Neural cell (in vitro differentiated cells): ENCODE results near the gene F2R. TPM values are rescaled to one million over a fixed set of nuclear protein-coding genes. Genes with fewer than 3 reads are reported as not detected.

Experiments
- H2AFZ ChIP-seq: fragments of 200-600, 300-800 bp; sonication (generic), shearing (Covaris generic); 2 replicates; pipeline ENCODE4 v1.6.0; 2014; ENCODE audit warnings: low read depth, mild to moderate bottlenecking, antibody characterized with exemption, low read length, moderate library complexity
- H3F3A ChIP-seq: fragments of 200-600 bp; shearing (Covaris generic); 2 replicates; pipeline ENCODE4 v1.6.1; 2016; ENCODE audit warnings: mild to moderate bottlenecking, moderate library complexity, mixed read lengths, antibody characterized with exemption, low read length; ENCODE audit not compliant: insufficient read depth, poor library complexity, severe bottlenecking
- H3K27ac ChIP-seq: fragments of 200-600, 300-800 bp; sonication (generic), shearing (Covaris generic); 2 replicates; pipeline ENCODE4 v1.5.1; 2014; ENCODE audit warnings: mild to moderate bottlenecking, low read length, moderate library complexity
- H3K27me3 ChIP-seq: fragments of 300-800, 200-600 bp; sonication (generic), shearing (Covaris generic); 2 replicates; pipeline ENCODE4 v1.6.0; 2014; ENCODE audit warnings: mild to moderate bottlenecking, low read depth, low read length, moderate library complexity; ENCODE audit not compliant: insufficient read depth
- H3K36me3 ChIP-seq: fragments of 300-800, 200-600 bp; sonication (generic), shearing (Covaris generic); 2 replicates; pipeline ENCODE4 v1.5.1; 2014; ENCODE audit warnings: mild to moderate bottlenecking, antibody characterized with exemption, low read length, moderate library complexity; ENCODE audit not compliant: insufficient read depth
- H3K4me2 ChIP-seq: fragments of 300-800, 200-600 bp; sonication (generic), shearing (Covaris generic); 2 replicates; pipeline ENCODE4 v1.6.0; 2014; ENCODE audit warnings: mild to moderate bottlenecking, low read length
- H3K4me3 ChIP-seq: fragments of 300-800, 200-600 bp; sonication (generic), shearing (Covaris generic); 2 replicates; pipeline ENCODE4 v1.5.1; 2014; ENCODE audit warnings: mild to moderate bottlenecking, low read length, moderate library complexity
- H3K79me2 ChIP-seq: fragments of 200-600 bp; shearing (Covaris generic); replicated peaks from 2 replicates; pipeline ENCODE4 v1.6.0; 2014; ENCODE audit warnings: mild to moderate bottlenecking, low read length, moderate library complexity; ENCODE audit not compliant: insufficient read depth
- H3K9ac ChIP-seq: fragments of 300-800, 200-600 bp; sonication (generic), shearing (Covaris generic); 2 replicates; pipeline ENCODE4 v1.6.1; 2016; ENCODE audit warnings: mild to moderate bottlenecking, low read length, mixed read lengths
- H3K9me2 ChIP-seq: fragments of 200-600 bp; shearing (Covaris generic); 2 replicates; pipeline ENCODE4 v1.6.1; 2016; ENCODE audit warnings: mild to moderate bottlenecking, low read length, mixed read lengths; ENCODE audit not compliant: insufficient read depth
- H3K9me3 ChIP-seq: fragments of 200-600, 300-800 bp; sonication (generic), shearing (Covaris generic); 2 replicates; pipeline ENCODE4 v1.6.1; 2016; ENCODE audit warnings: mild to moderate bottlenecking, mixed run types, low read length, moderate library complexity, mixed read lengths
- H4K20me1 ChIP-seq: fragments of 200-600 bp; shearing (Covaris generic); 2 replicates; pipeline ENCODE4 v1.6.1; 2016; ENCODE audit warnings: mild to moderate bottlenecking, mixed run types; ENCODE audit not compliant: insufficient read depth
- CTCF ChIP-seq: fragments of 450-650 bp; IDR thresholded peaks from 2 replicates; pipeline ENCODE4 v1.5.1; 2014; ENCODE audit warnings: antibody characterized with exemption, mild to moderate bottlenecking, moderate library complexity; ENCODE audit not compliant: poor library complexity, severe bottlenecking
- EP300 ChIP-seq: fragments of 450-650 bp; conservative IDR thresholded peaks from 2 replicates; pipeline ENCODE4 v1.6.1; 2014; ENCODE audit warnings: antibody characterized with exemption, mild to moderate bottlenecking, moderate library complexity; ENCODE audit not compliant: poor library complexity, severe bottlenecking
- EZH2 ChIP-seq: fragments of 200-600, 300-800 bp; shearing (Covaris generic), sonication (generic); IDR thresholded peaks from 2 replicates; pipeline ENCODE4 v1.6.1; 2014; ENCODE audit warnings: antibody characterized with exemption, low read length, borderline replicate concordance, mild to moderate bottlenecking; ENCODE audit not compliant: insufficient read depth, poor library complexity, severe bottlenecking
- MXI1 ChIP-seq: fragments of 450-650 bp; conservative IDR thresholded peaks from 2 replicates; pipeline ENCODE4 v1.6.1; 2014; ENCODE audit warnings: antibody characterized with exemption, mild to moderate bottlenecking; ENCODE audit not compliant: poor library complexity, severe bottlenecking
- POLR2AphosphoS5 ChIP-seq: IDR thresholded peaks from 2 replicates; pipeline ENCODE4 v1.6.1; 2012
- RAD21 ChIP-seq: fragments of 450-650 bp; conservative IDR thresholded peaks from 2 replicates; pipeline ENCODE4 v1.6.1; 2014; ENCODE audit warnings: antibody characterized with exemption, mild to moderate bottlenecking, moderate library complexity
- SMC3 ChIP-seq: fragments of 450-650 bp; conservative IDR thresholded peaks from 2 replicates; pipeline ENCODE4 v1.6.1; 2014; ENCODE audit warnings: antibody characterized with exemption, mild to moderate bottlenecking, moderate library complexity; ENCODE audit not compliant: poor library complexity
- TAF1 ChIP-seq: IDR thresholded peaks from 2 replicates; pipeline ENCODE4 v1.6.1; 2012; ENCODE audit warnings: low read depth
- polyA plus RNA-seq: library from polyadenylated mRNA; depleted of rRNA; stranded (reverse); fragments of >200 nt; gene quantifications from 2 replicates; pipeline ENCODE4 v1.2.3, GENCODE V29; 2014
- TF ChIP-seq, protein P1 (sequence below): IDR thresholded peaks from 2 replicates; pipeline ENCODE4 v1.6.1; 2012; ENCODE audit warnings: borderline replicate concordance

F2R gene
- polyA plus RNA-seq, 1 donor from 2014 or later = 35.9 TPM

DNA sequence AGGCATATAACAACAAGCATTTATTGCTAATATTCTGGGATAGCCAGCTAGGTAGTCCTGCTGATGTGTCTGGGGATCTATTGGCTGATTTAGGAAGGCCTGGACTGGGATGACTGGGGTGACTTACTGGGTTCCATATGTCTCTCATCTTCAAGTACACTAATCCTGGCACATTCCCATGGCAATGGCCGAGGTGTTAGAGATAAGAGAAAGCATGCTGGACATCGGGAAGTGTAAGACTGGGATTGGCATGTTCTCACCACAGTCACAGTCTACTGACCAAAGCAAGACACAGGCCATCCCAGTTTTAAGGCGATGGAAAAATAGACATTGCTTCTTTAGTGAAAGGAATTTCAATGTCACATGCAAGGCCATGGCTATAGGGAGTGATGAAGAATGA is 29.7 kb downstream of the F2R start:
- H3K9me3 ChIP-seq = no peaks in the 10 kb centered on the region
- no peaks in the 10 kb centered on the region for H3K79me2 ChIP-seq

GRCh38 chr5:76746677-76747076 is 30.8 kb downstream of the F2R start:
- no peak overlapping the region for H3K9ac ChIP-seq
- TF ChIP-seq EP300 = no peak
- no peak for TF ChIP-seq POLR2AphosphoS5
- no peak for TF ChIP-seq MXI1
- TF ChIP-seq SMC3 = no peak
- no peak for TF ChIP-seq EZH2
- TF ChIP-seq, protein P1, sequence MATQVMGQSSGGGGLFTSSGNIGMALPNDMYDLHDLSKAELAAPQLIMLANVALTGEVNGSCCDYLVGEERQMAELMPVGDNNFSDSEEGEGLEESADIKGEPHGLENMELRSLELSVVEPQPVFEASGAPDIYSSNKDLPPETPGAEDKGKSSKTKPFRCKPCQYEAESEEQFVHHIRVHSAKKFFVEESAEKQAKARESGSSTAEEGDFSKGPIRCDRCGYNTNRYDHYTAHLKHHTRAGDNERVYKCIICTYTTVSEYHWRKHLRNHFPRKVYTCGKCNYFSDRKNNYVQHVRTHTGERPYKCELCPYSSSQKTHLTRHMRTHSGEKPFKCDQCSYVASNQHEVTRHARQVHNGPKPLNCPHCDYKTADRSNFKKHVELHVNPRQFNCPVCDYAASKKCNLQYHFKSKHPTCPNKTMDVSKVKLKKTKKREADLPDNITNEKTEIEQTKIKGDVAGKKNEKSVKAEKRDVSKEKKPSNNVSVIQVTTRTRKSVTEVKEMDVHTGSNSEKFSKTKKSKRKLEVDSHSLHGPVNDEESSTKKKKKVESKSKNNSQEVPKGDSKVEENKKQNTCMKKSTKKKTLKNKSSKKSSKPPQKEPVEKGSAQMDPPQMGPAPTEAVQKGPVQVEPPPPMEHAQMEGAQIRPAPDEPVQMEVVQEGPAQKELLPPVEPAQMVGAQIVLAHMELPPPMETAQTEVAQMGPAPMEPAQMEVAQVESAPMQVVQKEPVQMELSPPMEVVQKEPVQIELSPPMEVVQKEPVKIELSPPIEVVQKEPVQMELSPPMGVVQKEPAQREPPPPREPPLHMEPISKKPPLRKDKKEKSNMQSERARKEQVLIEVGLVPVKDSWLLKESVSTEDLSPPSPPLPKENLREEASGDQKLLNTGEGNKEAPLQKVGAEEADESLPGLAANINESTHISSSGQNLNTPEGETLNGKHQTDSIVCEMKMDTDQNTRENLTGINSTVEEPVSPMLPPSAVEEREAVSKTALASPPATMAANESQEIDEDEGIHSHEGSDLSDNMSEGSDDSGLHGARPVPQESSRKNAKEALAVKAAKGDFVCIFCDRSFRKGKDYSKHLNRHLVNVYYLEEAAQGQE = no peak
- no peak for TF ChIP-seq CTCF
- no peak for TF ChIP-seq RAD21
- TF ChIP-seq TAF1 = no peak
- H3K9me3 ChIP-seq = no peaks in the 10 kb centered on the region
- no peaks in the 10 kb centered on the region for H3K79me2 ChIP-seq
- H3F3A ChIP-seq = no peaks in the 10 kb centered on the region
- H3K27ac ChIP-seq = no peak overlapping the region
- no peaks in the 10 kb centered on the region for H4K20me1 ChIP-seq
- no peak overlapping the region for H3K4me3 ChIP-seq
- H3K27me3 ChIP-seq = no peaks in the 10 kb centered on the region
- H3K36me3 ChIP-seq = no peaks in the 10 kb centered on the region
- no peak overlapping the region for H2AFZ ChIP-seq
- H3K4me2 ChIP-seq = no peak overlapping the region
- no peaks in the 10 kb centered on the region for H3K9me2 ChIP-seq

More for the DNA sequence above, 29.7 kb downstream of the F2R start:
- Histone ChIP-seq H3F3A (no peaks in the 10 kb centered on the region), H3K9ac (no peak overlapping the region), H3K27me3 (no peaks in the 10 kb centered on the region), H3K4me3 (no peak overlapping the region), H3K9me2 (no peaks in the 10 kb centered on the region), H3K4me2 (no peak overlapping the region), H4K20me1 (no peaks in the 10 kb centered on the region), H3K36me3 (no peaks in the 10 kb centered on the region), H3K27ac (no peak overlapping the region), H2AFZ (no peak overlapping the region)
- TF ChIP-seq MXI1 = no peak
- TF ChIP-seq, protein P1 = no peak
- no peak for TF ChIP-seq CTCF
- no peak for TF ChIP-seq SMC3
- TF ChIP-seq POLR2AphosphoS5 = no peak
- no peak for TF ChIP-seq TAF1
- no peak for TF ChIP-seq RAD21
- no peak for TF ChIP-seq EP300
- TF ChIP-seq EZH2 = no peak
